SHP77 (cell line): ENCODE results near the gene PTPDC1.

Source experiments
- DNase-seq, 2 experiments: peaks; one replicate each; lab custom pipeline; 2025; lab: John Stamatoyannopoulos, UW

PTPDC1 gene

GRCh38 chr9:94084314-94084713 lies at the start of gene PTPDC1:
Gene PTPDC1, plus strand, starts transcription at chr9:94084464. Its CDS starts 67 bp downstream, at chr9:94084531.
- DNase-seq = peak in 1 of 2 experiments; percentile 12

- DNase-seq = no peak
Observed at GRCh38 chr9:94034511-94034910, 49.8 kb upstream of the PTPDC1 start.

GRCh38 chr9:94039786-94040185 lies 44.5 kb upstream of the PTPDC1 start:
- no peak for DNase-seq

GRCh38 chr9:94042516-94043360 lies 41.5 kb upstream of the PTPDC1 start:
- no peak for DNase-seq

GRCh38 chr9:94054716-94055115 lies 29.5 kb upstream of the PTPDC1 start:
- DNase-seq = no peak

- no peak for DNase-seq
Observed at GRCh38 chr9:94056442-94056974, 27.8 kb upstream of the PTPDC1 start.

- DNase-seq = no peak
Observed at GRCh38 chr9:94057918-94058317, 26.3 kb upstream of the PTPDC1 start.

GRCh38 chr9:94061864-94062263 lies 22.4 kb upstream of the PTPDC1 start:
- DNase-seq = no peak

- peak; percentile 30 to 76 for DNase-seq
Observed at GRCh38 chr9:94065535-94065961, 18.7 kb upstream of the PTPDC1 start.

- DNase-seq = no peak
Observed at GRCh38 chr9:94068257-94068656, 16.0 kb upstream of the PTPDC1 start.

- no peak for DNase-seq
Observed at GRCh38 chr9:94076557-94076956, 7.7 kb upstream of the PTPDC1 start.

- no peak for DNase-seq
Observed at GRCh38 chr9:94078086-94078485, 6.2 kb upstream of the PTPDC1 start.

- DNase-seq = no peak
Observed at GRCh38 chr9:94079236-94079635, 5.0 kb upstream of the PTPDC1 start.

- no peak for DNase-seq
Observed at GRCh38 chr9:94080249-94080648, 4.0 kb upstream of the PTPDC1 start.

- DNase-seq = no peak
Observed at GRCh38 chr9:94081435-94081834, 2.8 kb upstream of the PTPDC1 start.

GRCh38 chr9:94081864-94082463 lies 2.3 kb upstream of the PTPDC1 start:
- DNase-seq = no peak

GRCh38 chr9:94082553-94082952 lies 1.7 kb upstream of the PTPDC1 start:
- no peak for DNase-seq

- DNase-seq = no peak
Observed at GRCh38 chr9:94082956-94083355, 1.3 kb upstream of the PTPDC1 start.

- no peak for DNase-seq
Observed at GRCh38 chr9:94083384-94083783, 880 bp upstream of the PTPDC1 start.

- DNase-seq = no peak
Observed at GRCh38 chr9:94085062-94085639, 887 bp downstream of the PTPDC1 start.

GRCh38 chr9:94086486-94087345 lies 2.5 kb downstream of the PTPDC1 start:
- no peak for DNase-seq
